Adipocyte (in vitro differentiated cells): Measurements from ENCODE around the gene ARL4D.

ENCODE experiments used
- DNase-seq: peaks from one replicate; pipeline ENCODE4 v3.0.0-alpha.2; 2015; ENCODE audit warnings: low read depth
- H3K27me3 ChIP-seq: replicated peaks from 2 replicates; pipeline ENCODE4 v1.7.0; 2013; ENCODE audit warnings: mild to moderate bottlenecking, low read length, moderate library complexity; ENCODE audit not compliant: control insufficient read depth, insufficient read depth
- H3K36me3 ChIP-seq: 2 replicates; pipeline ENCODE4 v1.7.0; 2013; ENCODE audit warnings: low read length, mild to moderate bottlenecking, moderate library complexity; ENCODE audit not compliant: control insufficient read depth, insufficient read depth, severe bottlenecking
- H3K4me1 ChIP-seq: 2 replicates; pipeline ENCODE4 v1.7.0; 2013; ENCODE audit warnings: mild to moderate bottlenecking, low read length, moderate library complexity; ENCODE audit not compliant: control insufficient read depth, insufficient read depth
- H3K4me3 ChIP-seq: 2 replicates; pipeline ENCODE4 v1.7.0; 2013; ENCODE audit warnings: mild to moderate bottlenecking, low read length, moderate library complexity
- H3K9ac ChIP-seq: 2 replicates; pipeline ENCODE4 v1.7.0; 2013; ENCODE audit warnings: mild to moderate bottlenecking, low read length, moderate library complexity
- H3K9me3 ChIP-seq: 2 replicates; pipeline ENCODE4 v1.7.0; 2013; ENCODE audit warnings: mild to moderate bottlenecking, low read length, moderate library complexity; ENCODE audit not compliant: control insufficient read depth

The ARL4D gene

GRCh38 chr17:43398724-43399595, at the start of gene ARL4D:
Gene ARL4D, plus strand, starts transcription at chr17:43398993. Its CDS starts 740 bp downstream, at chr17:43399733.
- Histone ChIP-seq H3K9me3 (no peaks in the 10 kb centered on the region), H3K36me3 (peaks cover 13% of the 10 kb centered on the region), H3K27me3 (no peaks in the 10 kb centered on the region), H3K9ac (peak within 1 kb of the TSS; percentile 95), H3K4me3 (peak within 1 kb of the TSS; percentile 87), H3K4me1 (peaks cover 27% of the 10 kb centered on the region)
- DNase-seq: peak; percentile 95

GRCh38 chr17:43349142-43349541, 49.7 kb upstream of the ARL4D start:
- no peaks in the 10 kb centered on the region for H3K27me3 ChIP-seq
- peak overlapping the region; percentile 20 for H3K4me3 ChIP-seq
- no peak overlapping the region for H3K9ac ChIP-seq
- DNase-seq: no peak
- H3K36me3 ChIP-seq: no peaks in the 10 kb centered on the region
- H3K4me1 ChIP-seq: peaks cover 3% of the 10 kb centered on the region
- peaks cover 23% of the 10 kb centered on the region for H3K9me3 ChIP-seq

- no peak for DNase-seq
- Histone ChIP-seq H3K36me3 (no peaks in the 10 kb centered on the region), H3K4me1 (no peaks in the 10 kb centered on the region), H3K27me3 (no peaks in the 10 kb centered on the region), H3K4me3 (no peak overlapping the region), H3K9me3 (peaks cover 23% of the 10 kb centered on the region), H3K9ac (no peak overlapping the region)
These were observed 47.9 kb upstream of the ARL4D start for GRCh38 chr17:43350888-43351361.

- H3K9me3 ChIP-seq: peaks cover 23% of the 10 kb centered on the region
- H3K36me3 ChIP-seq: no peaks in the 10 kb centered on the region
- no peak overlapping the region for H3K4me3 ChIP-seq
- DNase-seq: no peak
- no peak overlapping the region for H3K9ac ChIP-seq
- H3K4me1 ChIP-seq: peaks cover 3% of the 10 kb centered on the region
- H3K27me3 ChIP-seq: no peaks in the 10 kb centered on the region
These were observed 47.1 kb upstream of the ARL4D start for GRCh38 chr17:43351691-43352090.

GRCh38 chr17:43352579-43353331, 46.0 kb upstream of the ARL4D start:
- peaks cover 11% of the 10 kb centered on the region for H3K4me1 ChIP-seq
- no peak overlapping the region for H3K9ac ChIP-seq
- DNase-seq: no peak
- H3K36me3 ChIP-seq: no peaks in the 10 kb centered on the region
- no peaks in the 10 kb centered on the region for H3K27me3 ChIP-seq
- H3K9me3 ChIP-seq: peaks cover 22% of the 10 kb centered on the region
- no peak overlapping the region for H3K4me3 ChIP-seq

GRCh38 chr17:43353393-43353792, 45.4 kb upstream of the ARL4D start:
- Histone ChIP-seq H3K9ac (no peak overlapping the region), H3K36me3 (no peaks in the 10 kb centered on the region), H3K27me3 (no peaks in the 10 kb centered on the region), H3K9me3 (peaks cover 15% of the 10 kb centered on the region), H3K4me3 (no peak overlapping the region), H3K4me1 (peaks cover 11% of the 10 kb centered on the region)
- no peak for DNase-seq

- Histone ChIP-seq H3K9me3 (peaks cover 6% of the 10 kb centered on the region), H3K36me3 (no peaks in the 10 kb centered on the region), H3K27me3 (no peaks in the 10 kb centered on the region), H3K9ac (no peak overlapping the region), H3K4me1 (peaks cover 11% of the 10 kb centered on the region), H3K4me3 (no peak overlapping the region)
- no peak for DNase-seq
These were observed 44.4 kb upstream of the ARL4D start for GRCh38 chr17:43354371-43354770.

GRCh38 chr17:43356450-43356849, 42.3 kb upstream of the ARL4D start:
- DNase-seq: no peak
- Histone ChIP-seq H3K4me3 (no peak overlapping the region), H3K9ac (no peak overlapping the region), H3K4me1 (peaks cover 11% of the 10 kb centered on the region), H3K9me3 (no peaks in the 10 kb centered on the region), H3K36me3 (no peaks in the 10 kb centered on the region), H3K27me3 (no peaks in the 10 kb centered on the region)

GRCh38 chr17:43356999-43357398, 41.8 kb upstream of the ARL4D start:
- no peaks in the 10 kb centered on the region for H3K27me3 ChIP-seq
- no peak overlapping the region for H3K9ac ChIP-seq
- H3K4me1 ChIP-seq: peaks cover 11% of the 10 kb centered on the region
- H3K4me3 ChIP-seq: no peak overlapping the region
- peak; percentile 95 for DNase-seq
- no peaks in the 10 kb centered on the region for H3K36me3 ChIP-seq
- H3K9me3 ChIP-seq: no peaks in the 10 kb centered on the region

GRCh38 chr17:43359469-43360110, 39.2 kb upstream of the ARL4D start:
- Histone ChIP-seq H3K9me3 (no peaks in the 10 kb centered on the region), H3K4me3 (peak overlapping the region; percentile 84), H3K27me3 (no peaks in the 10 kb centered on the region), H3K4me1 (peaks cover 11% of the 10 kb centered on the region), H3K9ac (peak overlapping the region; percentile 94), H3K36me3 (no peaks in the 10 kb centered on the region)
- DNase-seq: no peak

- peak overlapping the region; percentile 84 for H3K4me3 ChIP-seq
- DNase-seq: peak; percentile 80
- H3K27me3 ChIP-seq: no peaks in the 10 kb centered on the region
- no peaks in the 10 kb centered on the region for H3K9me3 ChIP-seq
- peaks cover 11% of the 10 kb centered on the region for H3K4me1 ChIP-seq
- peak overlapping the region; percentile 94 for H3K9ac ChIP-seq
- H3K36me3 ChIP-seq: no peaks in the 10 kb centered on the region
These were observed 38.4 kb upstream of the ARL4D start for GRCh38 chr17:43360376-43360738.
